Embryonic facial prominence (tissue), 1 donor: ENCODE data around the gene PATJ.
"Not testable (repeated sequence)": the region's sequence is repeated elsewhere in the genome, so short reads cannot be mapped to it uniquely, and the experiment has no call there.

ENCODE experiments used
- DNase-seq: peaks from one replicate; pipeline ENCODE4 v3.0.0-alpha.2; 2016; ENCODE audit errors: extremely low spot score

Gene PATJ

DNA sequence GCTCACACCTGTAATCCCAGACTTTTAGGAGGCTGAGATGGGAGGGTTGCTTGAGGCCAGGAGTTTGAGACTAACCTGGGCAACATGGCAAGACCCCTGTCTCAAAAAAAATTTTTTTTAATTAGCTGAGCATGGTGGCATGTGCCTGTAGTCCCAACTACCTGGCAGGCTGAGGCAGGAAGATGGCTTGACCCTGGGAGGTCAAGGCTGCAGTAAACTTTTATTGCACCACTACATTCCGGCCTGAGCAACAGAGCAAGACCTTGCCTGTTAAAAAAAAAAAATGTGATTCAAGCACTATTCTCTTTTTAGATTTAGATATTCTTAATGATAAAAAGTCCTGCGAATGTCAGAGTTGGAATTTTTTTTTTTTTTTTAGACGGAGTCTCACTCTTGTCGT, 349.8 kb downstream of the PATJ start:
- DNase-seq = no peak

DNA sequence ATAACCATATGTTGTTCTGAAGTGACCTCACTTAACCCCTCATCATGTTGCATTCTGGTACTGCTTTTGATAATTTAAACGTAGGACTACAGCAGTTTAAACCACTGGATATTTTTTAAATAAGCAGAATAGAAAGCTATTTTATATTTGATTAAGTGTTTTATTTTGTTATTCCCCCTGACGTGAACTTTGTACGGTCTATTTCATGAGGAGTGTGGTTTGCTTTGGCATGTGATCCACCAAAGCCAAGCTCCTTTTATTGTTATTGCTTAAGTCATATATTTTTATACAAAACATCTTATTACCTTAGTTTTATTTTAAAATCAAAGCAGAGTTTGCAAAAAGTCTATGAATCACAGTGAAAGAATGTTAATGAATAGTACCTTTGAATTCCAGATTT, 351.0 kb downstream of the PATJ start:
- no peak for DNase-seq

DNA sequence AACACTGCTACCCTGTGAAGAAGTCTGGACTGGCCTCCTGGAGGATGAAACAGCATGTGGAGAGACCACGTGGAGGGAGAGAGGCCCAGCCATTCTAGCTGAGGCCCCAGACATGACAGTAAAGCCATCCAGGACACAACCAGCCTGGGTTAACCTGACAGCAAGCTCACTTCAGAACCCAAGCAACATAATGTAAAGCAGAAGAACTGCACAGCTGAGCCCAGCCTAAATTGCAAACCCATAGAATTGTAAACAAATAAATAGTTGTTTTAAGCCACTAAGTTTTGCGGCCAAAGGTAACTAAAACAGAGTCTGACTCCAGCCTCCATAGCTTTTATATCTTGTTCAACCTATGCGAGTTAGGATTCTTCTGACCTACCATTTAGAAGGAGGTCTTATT, 355.2 kb downstream of the PATJ start:
- no peak for DNase-seq

DNA sequence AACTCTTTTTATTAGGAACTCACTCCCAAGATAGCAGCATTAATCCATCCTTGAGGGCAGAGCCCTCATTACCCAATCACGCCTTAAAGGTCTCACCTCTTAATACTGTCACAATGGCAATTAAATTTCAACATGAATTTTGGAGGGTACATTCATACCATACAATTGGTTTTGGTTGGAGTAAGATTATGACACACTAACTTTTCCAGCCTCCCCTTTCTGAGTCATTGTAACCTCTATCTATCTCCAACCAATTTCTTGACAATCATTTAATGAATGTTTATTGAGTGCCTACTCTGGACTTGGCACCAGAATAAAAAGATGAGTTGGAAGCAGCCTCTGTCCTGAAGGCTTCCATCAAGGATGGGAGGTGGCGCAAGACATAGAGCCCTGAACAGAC, 358.2 kb downstream of the PATJ start:
- DNase-seq = no peak

DNA sequence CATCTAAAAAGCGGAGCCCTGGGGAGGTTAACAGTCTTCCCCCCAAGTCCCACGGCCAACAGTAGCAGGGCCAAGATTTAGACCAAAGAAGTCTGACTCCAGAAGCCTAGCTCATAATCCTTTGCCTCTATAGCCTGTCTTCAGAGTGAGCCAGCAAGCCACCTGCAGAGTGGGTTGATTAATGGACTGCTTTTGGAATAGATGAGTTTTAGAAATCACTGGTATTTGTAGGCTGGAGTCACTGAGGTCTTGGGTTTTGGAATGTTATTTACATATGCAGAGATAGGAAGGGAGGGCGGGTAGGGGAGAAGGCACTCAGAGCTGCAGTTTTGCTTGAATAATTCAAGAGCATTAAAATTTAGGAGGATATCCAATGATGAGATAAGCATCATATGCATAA, 361.6 kb downstream of the PATJ start:
- DNase-seq = no peak

DNA sequence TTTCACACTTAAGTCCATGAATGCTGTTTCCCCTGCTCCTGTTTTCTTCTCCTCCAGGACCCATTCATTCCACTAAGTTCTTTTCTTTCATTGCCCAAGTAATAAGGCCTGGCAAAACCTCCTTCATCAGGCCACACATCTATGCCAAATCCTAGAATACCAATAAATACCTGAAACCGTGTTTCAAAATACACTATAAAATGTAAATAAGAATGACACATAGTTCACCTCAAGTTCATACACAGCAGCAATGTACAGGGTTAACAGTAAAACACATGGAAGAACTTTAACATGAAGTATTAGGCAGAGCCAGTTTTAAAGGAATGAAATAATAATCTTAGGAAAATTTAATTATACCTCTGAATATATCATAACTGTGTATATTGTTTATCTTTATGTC, 365.6 kb downstream of the PATJ start:
- no peak for DNase-seq

DNA sequence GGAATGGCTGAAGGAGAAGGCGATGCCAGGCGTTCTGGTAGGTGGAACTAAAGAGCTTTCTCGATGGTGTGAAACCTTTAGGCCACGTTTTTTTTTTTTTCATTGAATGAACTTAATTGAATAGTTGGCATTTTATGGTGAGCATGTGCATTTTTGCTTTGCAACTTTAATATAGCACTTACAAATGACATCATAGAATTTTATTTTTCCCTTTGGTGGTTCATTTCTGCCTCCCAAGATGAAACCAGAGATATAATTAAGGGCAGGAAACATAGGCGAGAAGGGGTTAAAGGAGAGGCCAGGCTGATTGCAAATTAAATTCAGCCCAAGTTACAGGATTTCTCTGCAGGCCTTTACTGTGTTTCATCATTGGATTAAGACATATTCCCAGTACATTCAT, 366.8 kb downstream of the PATJ start:
- no peak for DNase-seq

DNA sequence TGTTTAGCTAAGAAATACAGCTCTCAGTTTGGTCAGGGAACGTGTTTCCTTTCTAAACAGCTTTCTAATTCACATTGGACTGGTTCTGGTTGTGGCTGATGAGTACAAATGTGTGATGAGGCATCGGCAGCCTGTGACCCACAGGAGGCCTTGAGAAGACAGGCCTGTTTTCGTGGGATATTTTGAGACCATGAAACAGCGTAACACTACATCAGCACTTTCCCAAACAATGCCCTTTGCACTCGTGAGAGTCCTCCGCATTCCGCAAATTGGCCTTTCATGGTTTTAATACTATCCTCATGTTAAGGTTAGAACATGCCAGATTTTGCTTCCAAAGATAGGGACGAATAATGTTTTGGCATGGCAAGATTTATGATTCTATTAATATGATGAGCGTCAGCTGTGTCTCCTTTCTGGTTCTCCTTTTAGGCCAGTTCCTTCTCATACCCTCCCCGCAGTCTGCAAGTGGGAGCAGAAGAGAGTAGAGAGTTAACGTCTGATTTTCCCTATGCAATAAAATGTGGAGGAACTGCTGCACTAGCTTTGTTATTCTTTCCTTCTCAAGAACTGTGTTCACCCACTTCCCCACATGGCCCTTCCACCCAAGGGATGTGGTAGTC, 368.0 kb downstream of the PATJ start:
- no peak for DNase-seq

DNA sequence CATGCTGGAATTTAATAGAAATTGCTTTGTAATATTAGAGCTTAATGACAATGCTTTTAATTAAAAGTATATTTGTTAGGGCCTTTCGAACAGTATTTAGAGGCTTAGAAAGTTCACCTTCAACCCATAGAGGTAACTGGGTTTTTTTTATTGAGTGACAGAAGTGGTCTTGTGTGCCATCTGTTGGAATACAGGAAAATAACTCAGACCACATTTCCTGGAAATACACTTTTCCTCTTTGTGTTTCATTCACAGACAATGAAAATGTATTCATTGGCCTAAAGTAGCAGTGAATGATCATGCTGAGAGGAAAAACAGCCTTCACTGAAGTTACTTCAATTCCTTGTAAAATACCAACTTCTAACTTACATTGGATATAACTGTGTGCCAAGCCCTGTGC, 368.8 kb downstream of the PATJ start:
- DNase-seq = no peak

DNA sequence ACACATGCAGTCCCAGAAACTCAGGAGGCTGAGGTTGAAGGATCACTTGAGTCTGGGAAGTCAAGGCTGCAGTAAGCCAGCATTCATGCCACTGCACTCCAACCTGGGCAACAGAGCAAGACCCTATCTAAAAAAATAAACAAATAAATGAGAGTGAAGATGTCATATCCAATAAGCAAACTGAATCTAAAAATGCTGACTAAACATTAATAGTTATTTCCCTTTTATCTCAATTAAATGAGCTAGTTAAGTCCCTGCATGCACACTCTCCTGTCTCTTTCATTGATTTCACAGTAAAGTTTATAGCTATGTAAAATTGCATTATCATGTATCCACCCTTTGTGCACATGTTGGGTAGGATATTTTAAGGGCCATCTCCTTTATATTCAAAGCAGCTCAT, 371.2 kb downstream of the PATJ start:
- DNase-seq = no peak

DNA sequence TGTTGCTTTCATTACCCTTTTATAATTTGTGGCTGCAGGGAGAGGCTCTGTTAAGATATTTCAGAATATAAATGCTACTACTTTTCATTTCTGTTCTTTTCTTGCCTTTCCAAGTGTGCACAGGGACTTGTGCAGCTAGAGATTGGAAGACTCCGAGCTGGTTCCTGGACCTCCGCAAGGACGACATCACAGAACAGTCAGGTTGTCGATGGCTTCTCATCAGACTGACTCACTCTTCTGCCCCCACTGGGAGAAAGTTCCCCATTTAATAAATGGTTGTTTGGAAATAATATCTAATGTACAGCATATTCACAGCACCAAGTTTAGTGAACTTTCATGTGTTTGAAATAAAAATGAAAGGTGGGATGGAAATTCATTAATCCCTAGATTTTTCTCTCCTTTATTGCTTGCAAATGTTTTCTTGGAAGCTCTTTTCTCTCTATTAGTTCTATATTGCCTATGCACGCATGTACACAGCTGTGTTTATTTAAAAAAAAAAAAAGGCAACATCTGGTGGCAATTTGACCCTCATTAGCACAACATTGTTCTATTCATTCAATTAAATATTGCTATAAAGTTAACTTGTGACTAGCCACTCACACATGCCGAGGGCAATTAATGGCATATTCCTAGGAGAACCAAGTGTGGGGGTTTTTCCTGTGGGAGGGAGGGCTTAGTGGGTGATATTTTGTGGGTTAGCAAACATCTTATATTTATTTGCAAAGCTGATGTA, 374.9 kb downstream of the PATJ start:
- DNase-seq = no peak

DNA sequence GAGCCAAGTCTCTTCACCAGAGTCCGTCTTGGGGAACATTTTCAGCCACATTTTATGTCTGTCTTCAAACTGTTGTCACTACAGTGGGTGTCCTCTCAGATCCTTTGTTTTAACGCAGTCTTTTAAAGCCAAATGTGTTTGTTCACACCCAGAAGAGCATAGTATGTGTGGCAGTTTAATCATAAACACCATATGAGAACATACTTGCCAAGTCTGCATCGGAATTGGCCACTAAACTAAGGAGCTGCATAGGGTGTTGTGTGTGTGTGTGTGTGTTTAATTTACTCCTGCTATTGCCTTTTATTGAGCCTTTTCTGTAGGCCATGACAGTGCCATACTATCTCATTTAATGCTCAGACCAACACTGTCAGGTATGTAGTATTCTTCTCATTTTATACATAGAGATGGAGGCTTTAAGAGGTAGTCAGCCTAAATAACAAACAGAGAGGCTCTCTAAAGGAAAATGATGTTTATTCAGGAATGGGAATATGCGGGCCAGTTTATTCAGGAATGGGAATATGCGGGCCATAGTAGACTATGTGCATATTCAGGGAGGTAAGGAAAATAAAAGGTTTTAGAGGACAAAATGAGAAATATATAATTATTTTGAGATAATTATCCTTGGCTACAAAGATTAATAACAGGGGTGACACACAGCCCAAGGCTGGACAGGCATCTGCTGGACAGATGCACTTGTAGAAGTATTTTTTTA, 384.5 kb downstream of the PATJ start:
- DNase-seq = no peak

DNA sequence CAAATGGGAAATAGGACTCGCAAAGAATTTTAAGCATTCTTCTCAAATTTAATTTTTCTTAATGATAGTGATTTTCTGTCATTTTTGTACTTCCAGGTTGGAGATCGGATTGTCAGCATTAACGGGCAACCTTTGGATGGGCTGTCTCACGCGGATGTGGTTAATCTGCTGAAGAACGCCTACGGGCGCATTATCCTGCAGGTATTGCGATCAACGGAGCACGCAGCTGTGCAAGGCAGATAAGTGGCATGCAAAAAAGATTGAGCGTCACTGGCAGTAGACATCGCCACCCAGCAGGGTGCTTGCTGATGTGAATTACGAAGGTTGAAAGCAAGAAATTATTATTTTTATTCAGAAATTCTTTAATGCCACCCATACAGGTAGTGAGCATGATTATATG, 386.5 kb downstream of the PATJ start:
- no peak for DNase-seq

DNA sequence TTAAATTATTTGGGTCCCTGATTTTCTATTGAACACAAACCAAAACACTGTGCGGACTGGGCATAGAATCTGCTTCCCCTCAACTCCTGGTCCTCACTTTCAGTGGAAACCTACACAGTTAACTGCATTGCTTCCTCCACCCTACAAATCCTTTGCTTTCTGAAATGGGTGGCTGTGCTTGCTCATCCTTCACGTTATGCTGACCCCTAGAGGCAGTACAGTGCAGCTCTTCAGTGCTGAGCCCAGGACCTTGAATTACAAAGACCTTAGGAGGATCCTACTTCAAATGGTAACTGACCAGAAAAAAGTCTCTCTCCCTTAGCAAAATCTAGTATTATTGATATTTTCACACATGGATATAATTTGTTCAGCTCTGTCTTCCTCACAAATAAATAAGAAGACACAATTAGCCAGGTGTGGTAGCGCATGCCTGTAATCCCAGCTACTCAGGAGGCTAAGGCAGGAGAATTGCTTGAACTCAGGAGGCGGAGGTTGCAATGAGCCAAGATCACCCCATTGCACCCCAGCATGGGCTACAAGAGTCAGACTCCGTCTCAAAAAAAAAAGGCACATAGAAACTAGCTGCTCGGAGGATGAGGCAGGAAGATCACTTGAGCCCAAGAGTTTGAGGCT, 388.9 kb downstream of the PATJ start:
- no peak for DNase-seq

DNA sequence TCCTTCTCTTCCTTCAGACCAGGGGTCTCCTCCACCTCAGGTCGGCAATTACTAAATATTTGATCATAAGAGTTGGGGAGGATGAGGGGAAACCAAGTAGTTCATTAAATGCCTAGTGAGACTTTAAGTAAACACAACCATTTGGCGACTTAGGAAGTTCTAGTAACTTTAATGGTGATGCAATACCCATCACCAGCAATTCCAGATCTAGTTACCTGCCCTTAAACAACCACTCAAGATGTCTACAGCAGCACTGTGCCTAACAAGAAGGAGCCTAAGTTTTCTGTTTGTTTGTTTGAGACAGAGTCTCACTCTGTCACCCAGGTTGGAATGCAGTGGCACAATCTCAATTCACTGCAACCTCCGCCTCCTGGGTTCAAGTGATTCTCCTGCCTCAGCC, 395.7 kb downstream of the PATJ start:
- DNase-seq = no peak

DNA sequence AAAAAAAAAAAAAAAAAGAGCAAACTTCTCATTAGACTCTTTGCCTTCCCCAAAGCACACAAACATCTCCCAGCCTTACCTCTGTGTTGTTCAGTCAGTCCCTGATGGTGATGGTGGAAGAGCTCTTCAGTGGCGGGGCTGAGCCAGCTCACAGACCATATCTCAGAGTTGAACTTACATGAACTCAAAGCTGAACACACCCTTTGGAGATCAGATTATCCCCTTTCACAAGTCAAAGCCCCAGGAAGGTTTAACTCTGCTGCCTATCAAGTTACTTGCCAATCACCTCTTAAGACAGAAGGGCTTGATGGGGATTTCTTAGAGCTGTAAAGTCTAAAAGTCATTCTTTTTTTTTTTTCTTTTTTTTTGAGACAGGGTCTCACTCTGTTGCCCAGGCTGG, 397.1 kb downstream of the PATJ start:
- DNase-seq = no peak

DNA sequence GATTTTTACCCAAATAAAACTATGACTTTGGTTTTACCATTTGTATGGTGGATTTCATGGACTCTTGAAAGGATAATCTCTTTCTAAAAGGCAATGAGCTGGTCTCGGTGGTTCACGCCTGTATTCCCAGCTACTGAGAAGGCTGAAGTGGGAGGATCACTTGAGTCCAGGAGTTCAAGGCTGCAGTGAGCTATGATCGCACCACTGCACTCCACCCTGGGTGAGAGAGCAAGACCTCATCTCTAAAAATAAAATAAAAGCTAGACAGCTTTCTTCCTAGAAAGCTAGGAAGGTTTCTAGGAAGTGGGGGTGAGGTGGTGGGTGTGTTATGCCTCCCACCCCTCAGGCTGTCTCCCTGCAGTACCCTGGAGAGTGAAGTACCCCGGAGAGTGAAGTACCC, 398.4 kb downstream of the PATJ start:
- DNase-seq = no peak

DNA sequence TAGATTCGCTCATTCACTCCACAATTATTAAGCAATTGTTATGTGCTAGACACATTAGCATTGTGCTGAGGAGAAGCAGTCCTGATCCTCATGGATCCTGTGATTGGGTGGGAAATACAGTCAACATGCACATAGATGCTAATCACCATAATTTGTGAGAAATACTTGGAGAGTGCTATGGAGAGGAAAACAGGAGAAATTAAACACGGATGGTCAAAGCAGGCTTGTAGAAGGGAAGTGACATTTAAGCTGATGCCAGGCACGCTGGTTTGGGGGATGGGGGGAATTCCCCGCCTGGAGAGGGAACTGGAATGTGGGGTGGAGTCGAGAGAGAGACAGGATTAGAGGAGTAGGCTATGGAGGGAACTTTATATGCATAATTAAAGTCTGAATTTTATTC, 400.2 kb downstream of the PATJ start:
- no peak for DNase-seq

DNA sequence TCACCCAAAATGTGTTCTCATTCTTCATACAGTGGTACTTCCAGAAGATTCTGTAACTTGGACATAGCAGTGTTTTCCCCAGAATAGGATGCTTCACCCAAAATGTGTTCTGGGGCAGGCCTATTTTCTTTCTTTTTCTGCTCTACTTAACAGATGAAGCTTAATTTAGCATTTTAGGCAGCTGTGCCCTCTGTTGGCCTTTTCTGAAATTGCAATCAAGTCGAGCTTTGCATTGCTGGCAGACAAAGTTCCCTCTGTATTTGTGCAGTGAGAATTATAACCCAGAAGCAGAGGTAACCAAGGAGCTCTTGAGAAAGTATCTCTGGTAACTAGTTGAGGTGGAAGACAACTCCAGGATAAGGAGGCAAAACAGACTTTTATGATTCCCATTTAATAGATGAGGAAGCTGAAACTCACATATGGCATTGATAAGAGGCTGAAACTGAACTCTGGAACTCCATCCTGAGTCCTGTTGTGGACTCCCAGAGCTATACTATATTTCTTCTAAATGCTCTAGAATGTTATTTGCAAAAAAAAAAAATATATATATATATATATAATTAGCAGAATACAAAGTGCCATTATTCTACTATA, 402.1 kb downstream of the PATJ start:
- DNase-seq = no peak

DNA sequence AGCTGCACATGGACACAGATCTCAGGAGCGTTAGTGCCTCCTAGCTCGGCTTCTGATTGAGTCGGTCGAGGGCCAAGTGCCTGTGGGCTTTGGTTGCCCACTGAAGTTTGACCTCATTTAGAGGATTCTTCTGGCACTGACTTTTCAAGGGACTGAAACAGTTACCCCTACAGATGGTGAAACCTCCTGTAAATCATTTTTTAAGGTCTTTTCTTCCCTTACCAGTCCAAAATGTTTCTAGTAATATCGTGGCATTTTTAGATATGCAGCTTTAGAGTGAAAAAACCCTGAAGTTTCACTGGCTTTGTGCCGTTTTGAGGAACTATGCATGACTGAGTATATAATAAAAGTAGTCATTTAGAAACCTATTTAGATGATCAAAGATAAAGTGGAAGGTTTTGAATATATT, 417.7 kb downstream of the PATJ start:
- no peak for DNase-seq

DNA sequence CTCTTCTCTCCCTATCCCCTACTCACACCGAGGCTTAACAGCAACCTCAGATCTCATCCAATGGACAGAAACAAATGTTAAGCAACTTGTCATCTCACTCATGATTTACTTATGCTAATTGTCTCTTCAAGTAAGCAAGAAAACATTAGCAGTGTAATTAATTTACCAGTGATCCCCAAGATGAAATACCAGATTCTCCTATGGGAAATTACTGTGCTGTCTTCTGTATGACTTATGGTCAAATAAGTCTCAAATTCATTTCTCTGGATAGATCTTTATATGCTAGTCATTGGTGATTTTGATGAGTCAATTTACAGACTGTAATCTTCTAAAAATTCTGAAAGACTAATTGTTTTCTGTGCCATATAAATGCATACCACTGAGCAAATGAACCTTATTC, 419.4 kb downstream of the PATJ start:
- DNase-seq = no peak

DNA sequence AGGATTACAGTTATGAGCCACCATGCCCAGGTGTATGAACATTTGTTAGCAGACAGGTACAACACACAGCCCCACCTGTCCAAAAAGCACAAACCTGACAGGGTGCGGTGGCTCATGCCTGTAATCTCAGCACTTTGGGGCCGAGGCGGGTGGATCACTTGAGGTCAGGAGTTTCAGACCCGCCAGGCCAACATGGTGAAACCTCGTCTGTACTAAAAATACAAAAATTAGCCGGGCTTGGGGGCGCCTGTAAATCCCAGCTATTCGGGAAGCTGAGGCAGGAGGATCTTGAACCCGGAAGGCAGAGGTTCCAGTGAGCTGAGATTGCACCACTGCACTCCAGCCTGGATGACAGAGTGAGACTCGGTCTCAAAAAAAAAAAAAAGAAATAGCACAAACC, 428.1 kb downstream of the PATJ start:
- DNase-seq = not testable (repeated sequence)
